ENCODE data around the gene FAM83D. TPM values are rescaled to one million over a fixed set of nuclear protein-coding genes. Genes with fewer than 3 reads are reported as not detected.
A peak's percentile ranks its signal among the peaks of the same experiment; 100 is the strongest.

The FAM83D gene
- 10 to 100 TPM in 1 of 4 donors, 1 to 10 TPM in 3; 6.3 to 13.5 (median 7.8) TPM for total RNA-seq

- H3K27me3 ChIP-seq = no peaks in the 10 kb centered on the region
- no peaks in the 10 kb centered on the region for H3K36me3 ChIP-seq
- TF ChIP-seq CTCF (IDR thresholded peaks at IDR 0.05) (peak in 2 of 6 experiments; percentile 89 to 97), POLR2A (IDR thresholded peaks at IDR 0.05) (peak; percentile 87 to 94)
- DNase-seq = peak; percentile 92 to 97 (median 97)
- H3K9me3 ChIP-seq = no peaks in the 10 kb centered on the region
- H3K4me3 ChIP-seq = peak within 1 kb of the TSS; percentile 48 to 85 (median 72)
- peaks cover 0 to 14% (median 0%) of the 10 kb centered on the region in 4 donors for H3K4me1 ChIP-seq
- H3K27ac ChIP-seq = peak within 1 kb of the TSS in 3 of 4 donors; percentile 49 to 77 (median 69)
Observed at GRCh38 chr20:38926142-38926933, at the start of gene FAM83D. Gene FAM83D, plus strand, starts transcription at chr20:38926417. Its CDS starts 26 bp downstream, at chr20:38926443.

GRCh38 chr20:38877483-38877882 is 48.7 kb upstream of the FAM83D start:
- Histone ChIP-seq H3K27me3 (no peaks in the 10 kb centered on the region), H3K36me3 (no peaks in the 10 kb centered on the region), H3K4me3 (no peak overlapping the region), H3K4me1 (peaks cover 0 to 64% (median 22%) of the 10 kb centered on the region in 4 donors), H3K9me3 (no peaks in the 10 kb centered on the region), H3K27ac (peak overlapping the region in 2 of 4 donors; percentile 4 to 88)
- no peak for TF ChIP-seq POLR2A (IDR thresholded peaks at IDR 0.05)
- no peak for TF ChIP-seq CTCF (IDR thresholded peaks at IDR 0.05)
- no peak for DNase-seq

GRCh38 chr20:38878866-38879265 is 47.4 kb upstream of the FAM83D start:
- DNase-seq = peak in 1 of 3 donors; percentile 57
- no peak for TF ChIP-seq POLR2A (IDR thresholded peaks at IDR 0.05)
- TF ChIP-seq CTCF (IDR thresholded peaks at IDR 0.05) = no peak
- Histone ChIP-seq H3K9me3 (no peaks in the 10 kb centered on the region), H3K36me3 (no peaks in the 10 kb centered on the region), H3K27me3 (no peaks in the 10 kb centered on the region), H3K27ac (peak overlapping the region in 2 of 4 donors; percentile 19 to 88), H3K4me1 (peaks cover 0 to 56% (median 25%) of the 10 kb centered on the region in 4 donors), H3K4me3 (no peak overlapping the region)

- no peak for TF ChIP-seq CTCF (IDR thresholded peaks at IDR 0.05)
- no peak for TF ChIP-seq POLR2A (IDR thresholded peaks at IDR 0.05)
Observed at GRCh38 chr20:38880952-38881735, 45.1 kb upstream of the FAM83D start.

GRCh38 chr20:38881806-38882440 is 44.3 kb upstream of the FAM83D start:
- H3K36me3 ChIP-seq = no peaks in the 10 kb centered on the region
- no peaks in the 10 kb centered on the region for H3K27me3 ChIP-seq
- peaks cover 0 to 43% (median 20%) of the 10 kb centered on the region in 4 donors for H3K4me1 ChIP-seq
- peak overlapping the region in 3 of 4 donors; percentile 7 to 88 (median 8) for H3K27ac ChIP-seq
- H3K4me3 ChIP-seq = no peak overlapping the region
- no peak for TF ChIP-seq CTCF (IDR thresholded peaks at IDR 0.05)
- no peak for TF ChIP-seq POLR2A (IDR thresholded peaks at IDR 0.05)
- DNase-seq = peak in 2 of 3 donors; percentile 11 to 38
- no peaks in the 10 kb centered on the region for H3K9me3 ChIP-seq

More at GRCh38 chr20:38880952-38881735, 45.1 kb upstream of the FAM83D start:
- H3K36me3 ChIP-seq = no peaks in the 10 kb centered on the region
- peaks cover 0 to 51% (median 20%) of the 10 kb centered on the region in 4 donors for H3K4me1 ChIP-seq
- peak overlapping the region in 2 of 4 donors; percentile 3 to 88 for H3K27ac ChIP-seq
- H3K27me3 ChIP-seq = no peaks in the 10 kb centered on the region
- DNase-seq = peak; percentile 34 to 79 (median 74)
- H3K4me3 ChIP-seq = peak overlapping the region in 1 of 4 donors; percentile 10
- no peaks in the 10 kb centered on the region for H3K9me3 ChIP-seq
